Naive thymus-derived CD8-positive, alpha-beta T cell (primary cell): ENCODE measurements around the gene ATP8B1. TPM values are rescaled to one million over a fixed set of nuclear protein-coding genes. Genes with fewer than 3 reads are reported as not detected.

Experiments used
- ATAC-seq, 2 donors: fragments of 150-1000 bp; cut with Tn5 transposase in 1 of 2; sonication (Bioruptor Pico), chemical (Tn5 transposase) in 1 of 2; 1 replicate in 1 of 2; 2 replicates in 1 of 2; pipeline ENCODE4 v1.10.0; 2021; ENCODE audit warnings: mild to moderate bottlenecking in 2 of 2, moderate library complexity in 2 of 2
- POLR2A ChIA-PET: fragments of 350-600 bp; sonication (Branson Sonifier 250); formaldehyde crosslinking; loops from one replicate; lab custom pipeline; 2021; ENCODE audit warnings: antibody characterized with exemption; lab: Charles Lee
- DNase-seq, 10 donors: peaks; one replicate each; pipeline versions ENCODE4 v3.0.0 to v3.0.0-alpha.2; 2020 to 2022
- H3K27ac Mint-ChIP-seq, 10 donors: one replicate each; pipeline ENCODE4 v1.8.0; 2020 to 2022; ENCODE audit warnings: mild to moderate bottlenecking in 10 of 10, mixed read lengths in 10 of 10, moderate library complexity in 4 of 10, inconsistent platforms in 1 of 10
- H3K27me3 Mint-ChIP-seq, 5 donors: one replicate each; pipeline ENCODE4 v1.8.0; 2021 to 2022; ENCODE audit warnings: mixed read lengths in 5 of 5
- H3K36me3 Mint-ChIP-seq, 3 donors: one replicate each; pipeline ENCODE4 v1.8.0; 2020 to 2022; ENCODE audit warnings: mixed read lengths in 3 of 3, mild to moderate bottlenecking in 2 of 3, inconsistent platforms in 1 of 3
- H3K4me1 Mint-ChIP-seq, 4 donors: one replicate each; pipeline ENCODE4 v1.8.0; 2021 to 2022; ENCODE audit warnings: mixed read lengths in 4 of 4
- H3K4me3 Mint-ChIP-seq, 10 donors: one replicate each; pipeline ENCODE4 v1.8.0; 2020 to 2022; ENCODE audit warnings: mild to moderate bottlenecking in 10 of 10, mixed read lengths in 10 of 10, moderate library complexity in 6 of 10, inconsistent platforms in 1 of 10
- H3K9me3 Mint-ChIP-seq, 9 donors: one replicate each; pipeline ENCODE4 v1.8.0; 2020 to 2022; ENCODE audit warnings: mixed read lengths in 9 of 9, mild to moderate bottlenecking in 3 of 9, inconsistent platforms in 1 of 9, moderate library complexity in 1 of 9
- polyA plus RNA-seq, 3 donors: library from polyadenylated mRNA; unstranded; fragments of 300-500 nt; fragmentation: Illumina TruSeq; gene quantifications; one replicate each; pipeline ENCODE4 v1.2.3, GENCODE V29; 2021
- total RNA-seq, 8 experiments: library from RNA in 2 of 8; stranded (reverse) in 2 of 8; gene quantifications; one replicate each; pipeline ENCODE4 v1.2.3 and lab custom pipeline; 2021 to 2026

The ATP8B1 gene
- total and polyA plus RNA-seq, 5 experiments from 2014 or later, result 0.08 TPM; not detected in 4

GRCh38 chr18:57696271-57696670 lies 106.8 kb downstream of the ATP8B1 start:
- Mint-ChIP-seq H3K4me3 (no peak overlapping the region), H3K4me1 (peaks cover 0 to 10% (median 3%) of the 10 kb centered on the region in 4 donors), H3K27me3 (no peaks in the 10 kb centered on the region), H3K27ac (no peak overlapping the region), H3K9me3 (peaks cover 0 to 7% (median 0%) of the 10 kb centered on the region in 9 donors), H3K36me3 (peaks cover 2 to 17% (median 5%) of the 10 kb centered on the region in 3 donors)
- POLR2A ChIA-PET, result interaction anchor here (0.6 kb wide), 1 partner anchor 88 kb away, joined by 3 read pairs; no protein-coding TSS in a partner anchor
- ATAC-seq, result no peak
- no peak for DNase-seq

DNA sequence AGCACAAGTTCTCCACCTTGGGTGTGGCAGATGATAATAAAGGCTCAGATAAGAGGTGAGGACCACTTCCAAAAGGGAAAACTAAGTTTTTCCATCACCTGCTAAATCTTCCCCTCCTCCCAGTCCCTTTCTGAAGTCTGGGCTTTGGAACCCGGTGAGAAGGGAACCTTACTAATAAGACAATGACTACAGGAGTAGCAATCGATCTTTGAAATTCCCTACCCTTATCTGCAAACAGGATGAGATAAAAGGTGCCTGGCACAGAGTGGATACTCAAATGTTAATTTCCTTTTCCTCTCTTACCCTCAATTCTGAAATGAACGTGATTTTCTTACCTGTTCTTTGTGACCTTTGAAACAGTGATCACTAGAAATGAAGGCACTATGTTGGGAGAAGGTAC lies 111.8 kb downstream of the ATP8B1 start:
- H3K27ac Mint-ChIP-seq, result no peak overlapping the region
- POLR2A ChIA-PET, result no interaction called here
- no peaks in the 10 kb centered on the region for H3K27me3 Mint-ChIP-seq
- peaks cover 6 to 25% (median 8%) of the 10 kb centered on the region in 3 donors for H3K36me3 Mint-ChIP-seq
- no peak for DNase-seq
- peaks cover 4 to 13% (median 11%) of the 10 kb centered on the region in 4 donors for H3K4me1 Mint-ChIP-seq
- ATAC-seq, result no peak
- H3K4me3 Mint-ChIP-seq, result no peak overlapping the region
- peaks cover 0 to 4% (median 3%) of the 10 kb centered on the region in 9 donors for H3K9me3 Mint-ChIP-seq

- DNase-seq, result no peak
- Mint-ChIP-seq H3K9me3 (peaks cover 0 to 10% (median 4%) of the 10 kb centered on the region in 9 donors), H3K36me3 (peaks cover 6 to 39% (median 8%) of the 10 kb centered on the region in 3 donors), H3K4me1 (peaks cover 5 to 12% (median 10%) of the 10 kb centered on the region in 4 donors), H3K27me3 (no peaks in the 10 kb centered on the region), H3K27ac (peak overlapping the region in 1 of 10 donors; percentile 17), H3K4me3 (no peak overlapping the region)
- POLR2A ChIA-PET, result no interaction called here
- no peak for ATAC-seq
Measured at GRCh38 chr18:57687970-57688369, 115.1 kb downstream of the ATP8B1 start.

DNA sequence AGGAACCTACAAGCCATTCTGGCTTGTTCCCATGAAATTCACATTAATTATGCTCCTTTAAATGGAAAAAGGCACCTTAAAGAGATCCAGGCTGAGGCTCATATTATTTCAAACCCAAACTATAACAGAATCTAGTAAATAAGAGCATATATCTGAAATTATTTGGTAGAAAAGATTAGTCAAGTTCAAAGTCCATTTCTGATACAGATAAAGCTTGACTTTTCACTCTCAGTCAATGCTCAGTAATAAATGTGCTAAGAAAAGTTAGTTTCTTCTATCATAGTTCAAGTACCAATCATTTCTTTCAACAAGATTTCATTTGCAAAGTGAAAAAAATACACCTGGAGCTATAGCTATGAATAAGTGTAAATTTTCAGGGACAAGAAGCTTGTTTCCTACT lies 119.6 kb downstream of the ATP8B1 start:
- POLR2A ChIA-PET, result no interaction called here
- Mint-ChIP-seq H3K27me3 (no peaks in the 10 kb centered on the region), H3K9me3 (peaks cover 2 to 10% (median 6%) of the 10 kb centered on the region in 9 donors), H3K27ac (peak overlapping the region in 1 of 10 donors; percentile 55), H3K4me3 (no peak overlapping the region), H3K4me1 (peaks cover 0 to 7% (median 5%) of the 10 kb centered on the region in 4 donors), H3K36me3 (peaks cover 8 to 33% (median 11%) of the 10 kb centered on the region in 3 donors)
- DNase-seq (no peak), ATAC-seq (no peak)

GRCh38 chr18:57677262-57678211 lies 125.6 kb downstream of the ATP8B1 start:
- Mint-ChIP-seq H3K4me1 (peaks cover 11 to 23% (median 15%) of the 10 kb centered on the region in 4 donors), H3K27ac (no peak overlapping the region), H3K4me3 (no peak overlapping the region), H3K27me3 (no peaks in the 10 kb centered on the region), H3K9me3 (peaks cover 3 to 9% (median 6%) of the 10 kb centered on the region in 9 donors), H3K36me3 (peaks cover 8 to 19% (median 8%) of the 10 kb centered on the region in 3 donors)
- POLR2A ChIA-PET, result no interaction called here
- ATAC-seq, result no peak
- DNase-seq, result no peak

DNA sequence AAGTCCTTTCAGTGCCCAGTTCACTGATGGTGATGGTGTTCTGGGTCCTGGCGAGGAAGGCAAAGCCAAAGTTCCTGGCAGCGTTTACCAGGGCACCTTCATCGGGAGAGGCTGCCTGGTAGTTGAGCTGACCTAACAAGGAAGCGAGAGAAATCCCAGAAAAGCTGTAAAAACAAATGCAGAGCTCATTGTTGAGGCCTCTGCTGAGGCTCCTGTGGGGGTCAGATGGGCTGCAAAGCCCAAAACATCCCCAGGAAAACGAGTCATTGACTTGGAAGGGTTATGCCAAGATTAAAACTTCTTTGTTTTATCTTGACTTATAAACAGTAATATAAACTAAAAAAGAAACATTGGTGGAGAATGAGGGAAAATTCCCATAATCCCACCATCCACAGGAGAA lies 128.2 kb downstream of the ATP8B1 start:
- POLR2A ChIA-PET, result no interaction called here
- Mint-ChIP-seq H3K9me3 (peaks cover 0 to 10% (median 7%) of the 10 kb centered on the region in 9 donors), H3K27me3 (no peaks in the 10 kb centered on the region), H3K4me1 (peaks cover 6 to 31% (median 18%) of the 10 kb centered on the region in 4 donors), H3K4me3 (no peak overlapping the region), H3K36me3 (peaks cover 3 to 21% (median 5%) of the 10 kb centered on the region in 3 donors), H3K27ac (peak overlapping the region in 1 of 10 donors; percentile 30)
- ATAC-seq, result no peak
- DNase-seq, result no peak

DNA sequence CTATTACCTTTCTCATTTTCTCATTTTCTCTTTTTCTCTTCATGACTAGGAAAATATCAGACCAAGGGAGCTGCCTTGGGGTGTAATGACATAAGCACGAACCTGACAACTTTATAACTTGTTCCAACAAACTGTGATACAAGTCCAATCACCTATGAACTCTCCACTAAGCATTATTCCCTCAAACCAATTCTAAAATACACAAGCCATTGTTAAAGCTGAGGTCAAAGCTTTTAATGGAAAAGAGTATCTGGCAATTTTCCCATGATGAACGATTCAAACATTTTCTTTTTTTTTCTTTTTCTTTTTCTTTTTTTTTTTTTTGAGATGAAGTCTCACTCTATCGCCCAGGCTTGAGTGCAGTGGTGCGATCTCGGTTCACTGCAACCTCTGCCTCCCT lies 133.1 kb downstream of the ATP8B1 start:
- H3K9me3 Mint-ChIP-seq, result peaks cover 0 to 10% (median 7%) of the 10 kb centered on the region in 9 donors
- POLR2A ChIA-PET, result no interaction called here
- H3K27me3 Mint-ChIP-seq, result no peaks in the 10 kb centered on the region
- H3K4me3 Mint-ChIP-seq, result no peak overlapping the region
- H3K4me1 Mint-ChIP-seq, result peaks cover 4 to 46% (median 32%) of the 10 kb centered on the region in 4 donors
- DNase-seq, result no peak
- peak overlapping the region in 1 of 10 donors; percentile 80 for H3K27ac Mint-ChIP-seq
- peaks cover 0 to 12% (median 5%) of the 10 kb centered on the region in 3 donors for H3K36me3 Mint-ChIP-seq
- no peak for ATAC-seq

GRCh38 chr18:57668021-57668420 lies 135.1 kb downstream of the ATP8B1 start:
- POLR2A ChIA-PET, result no interaction called here
- Mint-ChIP-seq H3K9me3 (peaks cover 0 to 8% (median 4%) of the 10 kb centered on the region in 9 donors), H3K27ac (peak overlapping the region in 2 of 10 donors; percentile 8 to 52), H3K4me3 (no peak overlapping the region), H3K36me3 (peaks cover 0 to 10% (median under 1%) of the 10 kb centered on the region in 3 donors), H3K4me1 (peaks cover 10 to 58% (median 41%) of the 10 kb centered on the region in 4 donors), H3K27me3 (no peaks in the 10 kb centered on the region)
- ATAC-seq, result no peak
- no peak for DNase-seq

GRCh38 chr18:57666818-57667497 lies 136.2 kb downstream of the ATP8B1 start:
- H3K27me3 Mint-ChIP-seq, result no peaks in the 10 kb centered on the region
- H3K27ac Mint-ChIP-seq, result peak overlapping the region in 8 of 10 donors; percentile 77 to 94 (median 88)
- H3K4me1 Mint-ChIP-seq, result peaks cover 13 to 62% (median 44%) of the 10 kb centered on the region in 4 donors
- peaks cover 0 to 4% (median under 1%) of the 10 kb centered on the region in 9 donors for H3K9me3 Mint-ChIP-seq
- peak; percentile 42 to 72 for ATAC-seq
- POLR2A ChIA-PET, result no interaction called here
- peak overlapping the region in 9 of 10 donors; percentile 3 to 77 (median 64) for H3K4me3 Mint-ChIP-seq
- peak in 2 of 10 donors; percentile 6 to 17 for DNase-seq
- H3K36me3 Mint-ChIP-seq, result peaks cover 0 to 7% (median 0%) of the 10 kb centered on the region in 3 donors

DNA sequence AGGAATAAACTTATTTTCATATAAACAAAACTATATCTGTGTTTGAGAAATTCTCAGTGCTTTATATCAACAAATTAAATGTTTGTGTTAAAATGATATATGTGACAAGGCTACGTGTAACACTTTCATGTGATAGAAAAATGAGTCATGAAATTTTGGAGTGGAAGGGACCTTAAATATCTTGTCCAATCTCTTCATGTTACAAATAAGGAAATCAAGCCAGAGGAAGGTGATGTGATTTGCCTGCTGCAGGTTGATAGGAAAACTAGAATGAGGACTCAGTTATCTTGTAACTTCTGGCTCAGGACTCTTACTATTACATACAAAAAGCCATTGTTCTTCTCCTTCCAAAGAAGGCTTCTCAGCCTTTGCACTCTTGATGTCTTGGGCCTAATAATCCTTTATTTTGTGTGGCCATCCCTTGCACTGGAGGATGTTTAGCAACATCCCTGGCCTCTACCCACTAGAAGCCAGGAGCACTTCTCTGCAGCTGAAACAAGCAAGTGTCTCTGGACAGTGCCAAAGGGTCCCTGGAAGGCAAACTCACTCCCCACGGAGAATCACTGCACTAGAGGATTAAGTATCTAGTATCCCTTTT lies 138.4 kb downstream of the ATP8B1 start:
- Mint-ChIP-seq H3K4me1 (peaks cover 22 to 65% (median 47%) of the 10 kb centered on the region in 4 donors), H3K4me3 (peak overlapping the region in 6 of 10 donors; percentile 20 to 51 (median 32)), H3K36me3 (peaks cover 0 to 6% (median 2%) of the 10 kb centered on the region in 3 donors), H3K9me3 (no peaks in the 10 kb centered on the region), H3K27ac (peak overlapping the region in 9 of 10 donors; percentile 28 to 87 (median 69)), H3K27me3 (no peaks in the 10 kb centered on the region)
- POLR2A ChIA-PET, result no interaction called here
- DNase-seq (no peak), ATAC-seq (no peak)

DNA sequence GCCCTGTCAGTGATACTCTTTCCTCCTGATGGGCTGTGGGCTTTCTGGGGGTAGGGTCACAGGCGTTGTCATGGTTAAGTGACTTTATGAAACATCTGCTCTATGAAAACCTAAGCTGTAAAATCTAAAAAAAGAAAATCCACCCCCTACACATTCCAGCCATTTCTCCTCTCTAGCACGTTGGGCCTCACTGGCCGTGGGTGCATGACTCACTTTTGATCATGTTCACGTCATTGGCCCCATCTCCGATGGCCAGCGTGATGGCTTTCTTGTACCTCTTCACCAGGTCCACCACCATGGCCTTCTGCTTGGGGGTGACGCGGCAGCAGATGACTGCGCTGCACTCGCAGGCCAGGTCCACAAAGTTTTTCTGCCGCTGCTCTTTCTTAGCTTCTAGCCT lies 142.2 kb downstream of the ATP8B1 start:
- peaks cover 0 to 4% (median 0%) of the 10 kb centered on the region in 9 donors for H3K9me3 Mint-ChIP-seq
- no peak overlapping the region for H3K4me3 Mint-ChIP-seq
- DNase-seq (no peak), ATAC-seq (no peak)
- peaks cover 25 to 53% (median 43%) of the 10 kb centered on the region in 4 donors for H3K4me1 Mint-ChIP-seq
- H3K27ac Mint-ChIP-seq, result peak overlapping the region in 1 of 10 donors; percentile 75
- POLR2A ChIA-PET, result no interaction called here
- H3K27me3 Mint-ChIP-seq, result no peaks in the 10 kb centered on the region
- peaks cover 0 to 4% (median 2%) of the 10 kb centered on the region in 3 donors for H3K36me3 Mint-ChIP-seq
